ENCODE data around the gene ZDHHC13.

ZDHHC13 gene

DNA sequence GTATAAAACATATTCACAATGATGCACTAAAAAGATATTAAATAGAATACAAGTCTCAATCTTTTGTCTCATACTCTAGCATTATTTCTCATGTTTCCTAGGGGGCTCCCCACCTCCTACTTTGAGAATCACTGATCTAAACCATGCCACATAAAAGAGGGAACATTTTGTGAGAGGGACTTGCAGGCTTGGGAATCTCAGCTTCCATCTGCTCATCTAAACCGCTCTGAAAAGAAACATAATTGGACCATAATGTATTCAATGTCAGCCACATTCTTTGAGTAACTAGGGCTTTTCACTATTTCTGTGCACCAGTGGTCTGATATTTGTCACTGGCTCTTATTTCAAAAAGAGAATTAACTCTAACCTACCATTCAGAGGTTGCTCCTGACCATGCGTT is 91.2 kb downstream of the ZDHHC13 start:
- DNase-seq (ENCODE audit: low read depth in 2 of 2): no peak

DNA sequence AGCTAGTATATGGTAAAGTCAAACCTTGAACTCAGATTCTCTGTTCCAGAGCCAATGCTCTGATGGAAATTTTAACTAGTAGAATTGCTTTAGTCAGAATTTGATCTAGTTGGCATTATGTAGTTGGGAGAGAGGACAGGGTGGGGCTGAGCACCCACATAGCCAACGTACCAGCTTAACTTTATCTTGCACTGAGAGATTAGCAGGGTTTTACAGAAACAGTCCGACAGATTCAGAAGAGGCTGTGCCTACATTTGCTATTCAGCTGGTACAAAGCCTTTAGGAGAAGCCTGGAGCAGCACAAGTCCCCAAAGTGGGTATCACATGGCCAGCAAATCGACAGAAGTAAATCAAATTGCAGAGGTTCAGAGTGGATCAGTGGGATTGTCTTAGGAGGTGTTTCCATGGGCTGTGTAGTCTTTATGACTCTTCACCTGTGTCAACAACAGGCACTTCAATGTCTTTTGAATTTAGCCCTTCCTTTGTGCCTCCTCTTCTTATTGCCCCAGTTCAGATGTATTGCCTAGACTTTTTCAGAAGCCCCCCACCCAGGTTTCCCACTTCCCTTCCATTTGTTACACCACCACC is 92.1 kb downstream of the ZDHHC13 start:
- no peak for DNase-seq (ENCODE audit: low read depth in 2 of 2)

DNA sequence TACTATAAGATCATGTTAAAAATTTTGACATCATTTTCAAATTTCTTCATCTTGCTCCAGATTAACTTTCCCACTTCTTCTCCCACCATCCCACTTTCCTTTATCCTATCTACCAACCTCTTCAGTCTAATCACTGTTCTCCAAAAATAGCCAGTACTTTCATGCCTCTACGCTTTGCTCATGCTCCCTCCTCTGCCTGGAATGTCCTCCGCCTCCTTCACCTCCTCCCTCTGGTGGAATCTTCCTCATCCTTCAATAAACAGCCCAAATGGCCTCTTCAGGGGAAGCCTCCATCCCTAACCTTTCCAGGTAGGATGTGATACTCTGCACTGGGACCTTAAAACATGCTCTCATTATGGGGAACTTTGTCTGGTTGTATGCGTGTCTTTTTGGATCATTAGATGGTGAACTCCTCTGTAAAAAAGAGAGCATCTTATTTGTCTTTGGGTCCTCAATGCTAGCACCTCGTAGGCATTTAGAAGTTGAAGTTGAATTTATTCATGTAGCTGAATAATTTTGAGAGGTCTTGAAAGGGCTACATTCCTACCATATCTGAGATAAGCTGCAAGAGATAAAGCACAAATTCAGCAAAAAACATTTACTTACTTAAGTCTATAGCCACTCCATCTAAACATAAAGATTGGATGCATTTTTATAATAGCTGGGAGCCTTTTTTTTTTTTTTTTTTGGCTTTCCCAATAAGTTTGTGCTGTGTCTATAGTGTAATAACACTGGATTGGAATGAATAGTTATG is 92.8 kb downstream of the ZDHHC13 start:
- DNase-seq (ENCODE audit: low read depth in 2 of 2): no peak

DNA sequence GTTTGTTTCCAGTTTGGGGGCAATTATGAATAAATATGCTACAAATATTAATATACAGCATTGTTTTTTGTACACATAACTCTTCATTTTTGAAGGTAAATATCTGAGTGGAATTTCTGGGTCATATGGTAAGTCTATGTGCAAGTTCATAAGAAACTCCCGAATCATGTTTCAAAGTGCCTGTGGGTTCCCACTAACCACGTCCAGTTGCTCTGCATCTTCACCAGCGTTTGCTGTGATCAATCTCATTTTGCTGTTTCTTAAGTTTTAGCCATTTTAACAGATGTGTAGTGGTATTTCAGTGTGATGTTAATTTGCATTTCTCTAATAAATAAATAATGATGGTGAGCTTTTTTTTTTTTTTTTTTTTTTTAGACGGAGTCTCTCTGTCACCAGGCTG is 99.1 kb downstream of the ZDHHC13 start:
- DNase-seq (ENCODE audit: low read depth in 2 of 2): no peak

DNA sequence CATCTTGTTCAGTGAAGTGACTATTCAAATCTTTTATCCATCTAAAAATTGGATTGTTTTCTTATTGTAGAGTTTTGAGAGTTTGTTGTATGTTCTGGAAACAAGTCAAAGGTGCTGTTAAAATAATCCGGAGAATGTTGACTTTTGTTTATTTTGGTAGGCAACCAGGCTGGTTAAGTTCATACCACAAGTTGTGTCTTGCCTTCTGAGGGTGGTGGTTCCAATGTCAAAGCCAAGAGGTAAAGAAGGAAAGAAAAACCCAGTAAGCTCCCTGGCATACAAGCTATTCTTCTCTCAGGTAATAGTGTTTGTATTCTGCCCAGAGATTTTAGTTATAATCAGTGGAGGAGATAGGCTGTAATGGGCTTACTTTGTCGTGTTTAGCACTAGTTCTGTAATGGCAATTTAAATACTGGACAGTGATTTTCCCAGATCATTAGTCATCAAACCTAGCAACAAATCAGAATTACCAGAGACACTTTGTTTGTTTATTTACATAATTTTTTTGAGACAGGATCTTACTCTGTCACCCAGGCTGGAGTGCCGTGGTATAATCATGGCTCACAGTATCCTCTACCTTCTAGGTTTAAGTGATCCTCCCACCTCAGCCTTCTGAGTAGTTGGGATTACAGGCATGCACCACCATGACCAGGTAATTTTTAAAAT is 99.9 kb downstream of the ZDHHC13 start:
- no peak for DNase-seq (ENCODE audit: low read depth in 2 of 2)

DNA sequence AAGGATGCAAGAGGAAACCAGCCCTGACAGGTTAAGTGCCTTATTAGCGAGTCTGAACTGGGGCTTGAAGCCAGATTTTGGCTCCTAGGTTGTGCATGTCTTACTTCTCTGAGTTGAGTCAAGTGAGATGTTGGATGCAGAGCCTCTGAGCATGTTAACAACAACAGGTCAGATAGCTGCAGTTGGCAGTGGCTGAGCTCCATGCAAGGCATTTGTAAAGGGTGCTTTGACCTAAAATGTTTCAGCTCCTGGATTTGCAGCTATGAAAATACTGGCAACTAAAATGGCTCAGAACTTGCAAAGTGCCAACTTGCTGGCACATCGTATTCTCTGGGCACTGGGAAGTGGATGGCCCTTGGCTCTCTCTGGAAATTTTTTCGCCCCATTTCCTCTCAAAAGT is 101.2 kb downstream of the ZDHHC13 start:
- no peak for DNase-seq (ENCODE audit: low read depth in 2 of 2)

DNA sequence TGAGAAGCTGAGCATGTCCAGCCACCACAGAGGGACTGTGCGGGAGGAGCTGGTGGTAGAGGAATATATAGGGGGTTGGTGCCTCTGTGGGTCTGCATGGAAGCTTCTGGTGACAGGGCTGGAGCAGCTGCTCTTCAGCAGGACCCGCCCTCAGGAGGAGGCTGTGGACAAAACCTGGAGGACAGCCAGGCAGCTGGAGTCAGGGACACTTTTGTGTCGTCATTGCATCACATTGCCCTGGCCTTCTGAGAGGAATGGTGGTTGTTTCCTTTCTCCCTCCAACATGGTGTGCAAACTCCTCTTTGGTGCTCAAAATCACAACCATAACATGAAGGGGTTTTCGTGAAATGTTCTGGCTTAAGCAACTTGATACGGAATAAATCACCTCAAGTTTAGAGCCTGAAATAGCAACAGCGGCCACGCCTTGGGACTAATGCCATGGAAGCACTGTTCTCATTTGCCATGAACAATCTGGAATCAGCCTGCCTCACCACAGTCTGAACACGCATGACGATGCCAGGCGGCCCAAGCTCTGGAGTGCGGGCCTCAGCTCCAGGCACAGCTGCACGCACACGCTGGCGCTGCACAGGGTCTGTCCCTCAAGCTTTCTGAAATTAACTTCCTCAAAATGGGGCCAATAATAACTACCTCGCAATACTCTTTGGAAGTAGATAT is 102.0 kb downstream of the ZDHHC13 start:
- no peak for DNase-seq (ENCODE audit: low read depth in 2 of 2)

DNA sequence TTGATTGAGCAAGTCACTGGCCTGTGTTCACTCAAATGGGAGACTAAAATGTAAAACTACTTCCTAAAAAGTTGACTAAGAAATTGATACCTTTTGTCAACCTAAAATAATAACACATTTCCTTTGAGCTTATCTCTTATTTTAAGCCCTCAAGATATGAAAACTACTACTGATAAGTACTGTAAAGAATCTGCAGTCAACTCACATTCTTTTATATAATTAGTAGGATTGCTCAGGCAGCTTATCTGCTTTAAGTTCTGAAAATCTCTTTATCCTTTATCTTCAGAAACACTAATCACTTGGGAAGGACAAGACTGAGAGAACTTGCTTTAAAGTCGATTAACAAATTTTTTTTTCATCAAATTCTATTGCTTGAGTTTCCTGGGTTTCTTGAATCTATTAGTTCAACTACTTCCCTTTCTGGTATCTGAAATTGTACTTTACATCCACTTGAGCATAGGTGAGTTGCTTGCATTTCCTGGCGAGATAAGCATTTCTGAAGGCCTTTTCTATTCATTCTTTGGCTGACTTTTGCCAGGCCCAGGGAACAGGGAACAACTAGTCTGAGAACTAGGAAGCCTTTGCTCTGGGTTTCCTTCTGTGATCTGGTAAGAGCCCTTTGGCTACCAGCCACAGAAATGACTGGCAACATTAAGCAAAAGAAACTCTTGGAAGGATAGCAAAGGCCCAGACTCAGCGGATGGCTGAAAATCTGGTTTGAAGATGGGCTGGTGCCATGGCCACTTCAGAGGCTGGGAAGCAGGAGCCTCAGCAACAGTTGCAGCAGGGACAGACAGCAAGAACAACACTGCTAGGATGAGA is 104.1 kb downstream of the ZDHHC13 start:
- DNase-seq (ENCODE audit: low read depth in 2 of 2): no peak

DNA sequence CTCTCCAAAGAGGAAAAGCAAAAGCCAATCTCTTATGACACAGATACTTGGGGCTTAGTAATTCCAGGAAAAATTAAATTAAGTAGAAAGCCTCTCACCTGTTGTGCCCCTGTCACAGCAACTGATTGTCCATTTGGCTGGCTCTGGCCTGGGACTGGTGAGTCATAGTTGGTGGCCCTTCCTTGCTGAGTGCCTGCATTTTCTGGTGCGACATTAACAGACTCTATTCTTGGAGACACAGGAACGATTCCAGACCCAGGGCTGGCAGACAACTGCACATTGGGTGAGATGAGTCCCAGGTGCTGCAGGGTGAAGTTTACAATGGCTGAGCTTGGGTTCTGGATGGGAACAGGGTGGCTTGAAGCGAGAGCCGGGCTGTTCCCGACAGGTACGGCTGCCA is 108.2 kb downstream of the ZDHHC13 start:
- no peak for DNase-seq (ENCODE audit: low read depth in 2 of 2)

DNA sequence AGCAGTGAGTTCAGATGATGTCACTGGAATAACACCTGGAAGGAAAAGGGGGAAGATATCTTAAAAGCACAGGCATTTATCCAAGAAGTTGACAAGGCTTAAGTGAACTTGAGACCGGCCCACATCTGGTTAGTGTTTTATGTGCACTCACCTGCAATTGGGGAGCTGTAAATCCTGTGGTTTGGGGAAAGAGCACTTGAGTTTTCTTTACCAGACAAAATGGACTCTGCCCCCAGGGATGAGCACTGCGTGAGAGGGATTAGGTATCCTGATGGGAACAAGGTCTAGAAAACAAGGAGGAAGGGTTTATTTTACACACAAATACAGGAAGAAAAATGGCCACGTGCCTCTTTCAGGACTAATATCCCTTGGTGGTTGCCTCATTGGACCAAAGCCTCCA is 108.6 kb downstream of the ZDHHC13 start:
- no peak for DNase-seq (ENCODE audit: low read depth in 2 of 2)
